Peyer's patch (tissue), 4 donors: Measurements from ENCODE around the gene AKAP6. TPM values are rescaled to one million over a fixed set of nuclear protein-coding genes. Genes with fewer than 3 reads are reported as not detected.

Source experiments
- DNase-seq, 3 donors: peaks; one replicate each; pipeline ENCODE4 v3.0.0-alpha.2; 2017 to 2019
- H3K27ac ChIP-seq, 4 donors: fragments of 200-600 bp; sonication (generic); one replicate each; pipeline ENCODE4 v1.5.1; 2016 to 2019
- H3K27me3 ChIP-seq, 2 donors: fragments of 200-600 bp; sonication (generic); one replicate each; pipeline ENCODE4 v1.5.1; 2019
- H3K36me3 ChIP-seq, 3 donors: fragments of 200-600 bp; sonication (generic); one replicate each; pipeline ENCODE4 v1.5.1; 2016 to 2019
- H3K4me1 ChIP-seq, 4 donors: fragments of 200-600 bp; sonication (generic); one replicate each; pipeline ENCODE4 v1.5.1; 2016 to 2019
- H3K4me3 ChIP-seq, 4 donors: fragments of 200-600 bp; sonication (generic); 1 replicate in 3 of 4; 2 replicates in 1 of 4; pipeline ENCODE4 v1.5.1; 2016 to 2019; ENCODE audit warnings: mild to moderate bottlenecking in 1 of 4
- H3K9me3 ChIP-seq, 4 donors: fragments of 200-600 bp; sonication (generic); one replicate each; pipeline ENCODE4 v1.5.1; 2016 to 2019; ENCODE audit warnings: mild to moderate bottlenecking in 1 of 4
- POLR2A ChIP-seq, 2 donors: fragments of 450-650 bp; IDR thresholded peaks; one replicate each; pipeline ENCODE4 v1.5.1; 2017; ENCODE audit warnings: antibody characterized with exemption in 2 of 2, mild to moderate bottlenecking in 2 of 2, moderate library complexity in 2 of 2
- total RNA-seq, 4 donors: library from RNA; depleted of rRNA; stranded (reverse); fragments of >200 nt; gene quantifications; one replicate each; pipeline ENCODE4 v1.1.0, GENCODE V29; 2016
- TF ChIP-seq, protein P1 (sequence below), 6 experiments: fragments of 450-650 bp in 4 of 6; fragments of 200-600 bp in 2 of 6; sonication (generic) in 1 of 6; IDR thresholded peaks; one replicate each; pipeline ENCODE4 v1.5.1; 2017 to 2019; ENCODE audit warnings: antibody characterized with exemption in 6 of 6, mild to moderate bottlenecking in 3 of 6, moderate library complexity in 1 of 6

The AKAP6 gene
- total RNA-seq, 4 donors from 2014 or later = 7.6 to 21.5 (median 12.2) TPM

DNA sequence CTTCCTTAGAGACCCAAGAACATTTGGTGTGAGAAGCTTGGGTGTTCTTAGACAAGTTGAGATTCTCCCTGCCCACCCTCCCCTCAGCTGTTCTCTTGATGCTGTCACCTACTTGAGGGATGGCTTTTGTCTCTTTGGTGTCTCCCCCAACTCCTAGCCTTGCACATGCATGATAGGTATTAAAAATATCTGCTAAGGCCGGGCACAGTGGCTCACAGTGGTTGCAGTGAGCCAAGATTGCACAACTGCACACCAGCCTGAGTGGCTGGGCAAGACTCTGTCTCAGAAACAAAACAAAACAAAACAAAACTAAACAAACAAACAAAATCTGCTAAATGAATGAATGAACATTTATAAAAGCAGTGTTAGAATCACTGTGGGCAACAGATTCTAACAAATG lies 261.1 kb downstream of the AKAP6 start:
- Histone ChIP-seq H3K9me3 (no peaks in the 10 kb centered on the region), H3K27ac (no peak overlapping the region), H3K4me1 (no peaks in the 10 kb centered on the region), H3K27me3 (no peaks in the 10 kb centered on the region), H3K36me3 (no peaks in the 10 kb centered on the region), H3K4me3 (no peak overlapping the region)
- no peak for TF ChIP-seq POLR2A (IDR thresholded peaks at IDR 0.05)
- TF ChIP-seq, protein P1, sequence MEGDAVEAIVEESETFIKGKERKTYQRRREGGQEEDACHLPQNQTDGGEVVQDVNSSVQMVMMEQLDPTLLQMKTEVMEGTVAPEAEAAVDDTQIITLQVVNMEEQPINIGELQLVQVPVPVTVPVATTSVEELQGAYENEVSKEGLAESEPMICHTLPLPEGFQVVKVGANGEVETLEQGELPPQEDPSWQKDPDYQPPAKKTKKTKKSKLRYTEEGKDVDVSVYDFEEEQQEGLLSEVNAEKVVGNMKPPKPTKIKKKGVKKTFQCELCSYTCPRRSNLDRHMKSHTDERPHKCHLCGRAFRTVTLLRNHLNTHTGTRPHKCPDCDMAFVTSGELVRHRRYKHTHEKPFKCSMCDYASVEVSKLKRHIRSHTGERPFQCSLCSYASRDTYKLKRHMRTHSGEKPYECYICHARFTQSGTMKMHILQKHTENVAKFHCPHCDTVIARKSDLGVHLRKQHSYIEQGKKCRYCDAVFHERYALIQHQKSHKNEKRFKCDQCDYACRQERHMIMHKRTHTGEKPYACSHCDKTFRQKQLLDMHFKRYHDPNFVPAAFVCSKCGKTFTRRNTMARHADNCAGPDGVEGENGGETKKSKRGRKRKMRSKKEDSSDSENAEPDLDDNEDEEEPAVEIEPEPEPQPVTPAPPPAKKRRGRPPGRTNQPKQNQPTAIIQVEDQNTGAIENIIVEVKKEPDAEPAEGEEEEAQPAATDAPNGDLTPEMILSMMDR (IDR thresholded peaks at IDR 0.05) = no peak
- DNase-seq = no peak

DNA sequence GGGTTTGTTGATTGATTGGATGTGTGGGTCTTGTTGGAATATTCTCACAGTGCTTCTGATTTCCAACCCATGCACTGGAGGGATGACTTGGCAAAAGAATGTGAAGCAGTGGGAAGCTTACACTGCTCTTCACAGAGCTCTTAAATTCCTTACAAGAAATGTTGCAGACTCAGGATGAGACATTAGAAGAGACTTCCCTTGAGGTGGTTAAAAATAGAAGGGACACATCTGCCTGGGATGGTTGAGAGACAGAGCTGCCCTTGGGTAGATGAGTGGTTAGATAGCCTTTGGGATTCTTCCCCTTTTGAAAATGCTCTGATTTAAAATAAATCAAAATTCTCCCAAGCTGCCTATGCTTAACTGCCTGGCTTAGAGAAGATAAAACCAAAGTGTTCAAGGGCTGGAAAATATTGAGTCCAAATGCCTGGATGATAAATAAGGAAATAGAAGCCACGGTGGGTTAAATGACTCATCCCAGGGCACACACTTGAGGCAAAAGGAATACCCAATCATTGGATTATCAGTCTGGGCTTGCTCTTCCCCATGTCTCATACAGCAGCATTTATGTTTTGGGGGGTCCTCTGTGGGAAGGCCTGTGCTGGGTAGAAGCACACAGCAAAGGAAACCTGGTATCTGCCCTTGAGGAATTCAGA lies 264.3 kb downstream of the AKAP6 start:
- no peaks in the 10 kb centered on the region for H3K4me1 ChIP-seq
- TF ChIP-seq, protein P1 (IDR thresholded peaks at IDR 0.05) = no peak
- TF ChIP-seq POLR2A (IDR thresholded peaks at IDR 0.05) = no peak
- no peak overlapping the region for H3K27ac ChIP-seq
- H3K27me3 ChIP-seq = no peaks in the 10 kb centered on the region
- no peaks in the 10 kb centered on the region for H3K9me3 ChIP-seq
- H3K4me3 ChIP-seq = no peak overlapping the region
- no peak for DNase-seq
- no peaks in the 10 kb centered on the region for H3K36me3 ChIP-seq

DNA sequence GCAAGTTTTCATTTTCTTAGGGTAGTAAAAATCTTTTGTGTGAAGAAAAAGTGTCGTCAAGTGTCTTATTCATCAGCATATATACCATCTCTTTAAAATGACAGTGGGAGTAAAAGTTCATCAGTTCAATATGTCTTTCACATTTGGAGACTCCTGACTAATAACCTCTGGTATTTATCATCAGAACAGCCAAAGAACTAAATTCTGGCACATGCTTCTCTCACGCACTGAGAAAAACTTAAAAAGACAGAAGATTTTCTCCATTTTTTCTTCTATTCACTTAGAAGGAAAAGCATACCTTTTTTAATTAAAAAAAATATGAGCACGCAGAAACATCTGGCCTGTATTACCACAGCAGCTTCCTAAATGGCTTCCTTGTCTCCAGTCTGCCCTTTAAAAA lies 265.7 kb downstream of the AKAP6 start:
- Histone ChIP-seq H3K9me3 (no peaks in the 10 kb centered on the region), H3K27me3 (no peaks in the 10 kb centered on the region), H3K4me3 (no peak overlapping the region), H3K4me1 (no peaks in the 10 kb centered on the region), H3K27ac (no peak overlapping the region), H3K36me3 (no peaks in the 10 kb centered on the region)
- TF ChIP-seq, protein P1 (IDR thresholded peaks at IDR 0.05) = no peak
- no peak for TF ChIP-seq POLR2A (IDR thresholded peaks at IDR 0.05)
- DNase-seq = no peak

DNA sequence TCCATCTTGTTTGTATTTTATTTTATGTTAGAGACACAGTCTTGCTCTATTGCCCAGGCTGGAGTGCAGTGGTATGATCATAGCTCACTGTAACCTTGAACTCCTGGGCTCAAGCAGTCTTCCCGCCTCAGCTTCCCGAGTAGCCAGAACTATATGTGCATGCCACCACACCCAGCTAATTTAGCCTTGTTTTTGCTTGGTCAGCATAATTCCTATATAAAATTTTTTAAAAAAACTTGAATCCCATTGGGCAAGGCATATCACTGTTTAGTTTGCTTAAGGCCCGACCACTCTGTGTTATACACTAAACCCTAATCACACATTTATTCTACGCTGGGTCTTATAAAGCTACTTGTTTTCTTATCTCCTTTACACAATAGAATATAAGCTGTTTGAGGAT lies 266.4 kb downstream of the AKAP6 start:
- no peaks in the 10 kb centered on the region for H3K36me3 ChIP-seq
- DNase-seq = no peak
- TF ChIP-seq POLR2A (IDR thresholded peaks at IDR 0.05) = no peak
- TF ChIP-seq, protein P1 (IDR thresholded peaks at IDR 0.05) = no peak
- no peaks in the 10 kb centered on the region for H3K4me1 ChIP-seq
- H3K27ac ChIP-seq = no peak overlapping the region
- H3K9me3 ChIP-seq = no peaks in the 10 kb centered on the region
- no peak overlapping the region for H3K4me3 ChIP-seq
- no peaks in the 10 kb centered on the region for H3K27me3 ChIP-seq

DNA sequence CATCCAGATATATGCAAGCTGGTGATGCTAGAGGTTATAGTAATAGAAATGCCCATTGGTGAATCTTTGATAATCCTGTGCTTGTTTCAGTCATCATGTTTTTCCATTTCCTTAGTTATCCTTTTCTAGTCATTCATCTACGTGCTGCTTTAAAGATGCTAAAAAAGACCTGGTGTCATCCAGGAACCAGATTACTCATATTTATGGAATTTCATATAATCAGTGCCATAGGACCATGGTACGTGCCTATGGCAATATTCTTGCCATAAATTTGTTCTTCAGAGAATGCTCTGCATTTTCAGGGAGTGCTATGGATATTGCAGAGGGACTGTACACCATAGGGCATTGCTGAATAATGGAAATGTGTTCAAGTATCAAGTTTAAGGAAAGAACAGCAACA lies 267.3 kb downstream of the AKAP6 start:
- no peaks in the 10 kb centered on the region for H3K4me1 ChIP-seq
- no peaks in the 10 kb centered on the region for H3K27me3 ChIP-seq
- no peak for DNase-seq
- no peak overlapping the region for H3K4me3 ChIP-seq
- H3K36me3 ChIP-seq = no peaks in the 10 kb centered on the region
- H3K9me3 ChIP-seq = no peaks in the 10 kb centered on the region
- no peak for TF ChIP-seq POLR2A (IDR thresholded peaks at IDR 0.05)
- TF ChIP-seq, protein P1 (IDR thresholded peaks at IDR 0.05) = no peak
- no peak overlapping the region for H3K27ac ChIP-seq

DNA sequence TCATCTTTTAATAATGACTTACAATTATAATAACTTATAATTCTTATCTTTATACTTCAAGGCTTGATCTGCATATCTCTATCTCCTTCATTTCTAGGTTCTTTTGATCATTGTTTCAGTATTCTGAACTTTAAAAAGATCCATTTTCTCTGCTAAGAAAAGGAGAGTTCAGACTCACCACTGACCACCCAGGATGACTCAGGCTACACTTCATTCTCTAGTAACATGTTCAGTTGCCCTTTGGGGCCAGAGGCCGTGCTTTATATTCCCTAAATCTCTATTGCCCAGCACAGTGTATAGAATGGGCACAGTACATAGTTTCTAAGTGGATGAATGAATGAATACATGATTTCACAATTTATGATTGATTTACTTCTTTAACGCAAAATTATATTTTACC lies 268.7 kb downstream of the AKAP6 start:
- Histone ChIP-seq H3K4me1 (no peaks in the 10 kb centered on the region), H3K27ac (no peak overlapping the region)
- DNase-seq = no peak

More for the DNA sequence above, 268.7 kb downstream of the AKAP6 start:
- no peak overlapping the region for H3K4me3 ChIP-seq
- no peaks in the 10 kb centered on the region for H3K36me3 ChIP-seq
- no peaks in the 10 kb centered on the region for H3K27me3 ChIP-seq
- TF ChIP-seq POLR2A (IDR thresholded peaks at IDR 0.05) = no peak
- TF ChIP-seq, protein P1 (IDR thresholded peaks at IDR 0.05) = no peak
- no peaks in the 10 kb centered on the region for H3K9me3 ChIP-seq
